Activated CD4-positive, alpha-beta T cell treated with anti-CD3 and anti-CD28 coated beads, Interleukin-10, Interleukin-2, amounts not matched to agents 100 ng/mL and 50 ng/mL, durations not matched to agents 16 hours and 8 hours (primary cell): Measurements from ENCODE around the gene AEN.

Source experiments
- DNase-seq: peaks from one replicate; pipeline ENCODE4 v3.0.0-alpha.2; 2020

AEN gene

DNA sequence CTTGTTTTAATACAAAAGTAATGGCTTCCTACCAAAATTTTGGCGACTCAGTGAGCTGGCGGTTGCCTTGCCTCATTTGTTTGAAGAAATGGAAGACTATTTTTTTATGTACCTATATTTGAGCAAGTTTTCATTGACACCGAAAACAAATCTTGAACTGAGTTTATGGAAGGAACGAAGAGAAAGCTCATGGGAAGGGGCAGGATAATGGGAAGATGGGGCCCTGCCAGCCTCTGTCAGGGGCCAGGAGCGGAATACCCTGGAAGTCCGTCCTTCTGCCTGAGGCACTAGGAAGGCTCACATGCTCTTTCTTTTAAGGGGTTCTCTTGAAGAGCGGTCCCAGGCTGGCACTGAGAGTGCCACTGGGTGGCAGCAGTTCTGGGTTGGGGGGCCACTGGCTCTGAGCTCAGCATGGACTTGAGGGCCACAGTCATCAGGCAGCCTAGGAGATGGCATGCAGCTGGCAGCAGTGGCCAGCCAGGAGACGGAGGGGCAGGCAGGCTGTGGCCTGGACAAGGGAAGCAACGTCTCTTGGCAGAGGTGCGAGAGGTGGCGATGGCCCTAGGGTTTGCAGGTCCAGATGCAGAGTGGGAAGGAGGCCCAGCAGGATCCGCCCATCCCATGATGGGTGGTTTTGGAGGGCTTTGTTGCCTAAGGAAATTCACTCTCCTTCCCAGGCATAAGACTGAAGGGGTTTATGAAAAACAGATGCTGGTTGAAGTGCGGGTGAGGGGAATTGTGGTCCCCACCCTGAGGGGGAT, 59.3 kb downstream of the AEN start:
- no peak for DNase-seq

DNA sequence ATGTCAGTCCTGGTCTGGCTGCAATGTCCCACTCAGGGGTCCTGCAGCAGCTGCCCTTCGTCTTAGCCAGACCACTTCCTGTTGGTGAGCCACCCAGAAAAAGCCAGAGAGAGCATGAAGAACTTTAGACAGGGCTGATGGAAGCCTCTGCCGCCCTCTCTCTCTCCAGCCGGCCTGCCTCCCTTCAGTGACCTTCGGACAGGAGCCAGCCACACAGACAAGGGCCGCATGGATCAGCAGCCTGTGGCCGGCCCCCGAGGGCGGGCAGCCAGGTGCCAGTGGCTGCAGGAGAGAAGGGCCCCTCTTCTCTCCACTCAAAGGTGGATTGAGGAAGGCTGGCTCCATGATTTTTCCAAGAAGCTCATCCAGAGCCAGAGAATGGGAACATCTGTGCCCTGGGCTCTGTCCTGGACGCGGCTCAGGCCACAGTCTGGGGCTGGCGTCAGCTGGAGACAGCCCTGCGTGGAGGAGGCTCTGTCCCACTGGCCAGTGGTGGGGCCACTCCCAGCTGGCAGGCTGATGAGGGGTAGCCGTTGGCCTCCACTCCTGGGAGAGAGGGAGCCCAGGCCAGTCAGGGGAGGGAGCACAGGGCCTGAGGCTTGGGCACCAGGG, 60.6 kb downstream of the AEN start:
- DNase-seq = no peak
